OCI-LY3 (cell line): ENCODE data around the gene RUNX2.

ENCODE experiments used
- CTCF ChIP-seq: fragments of 200-600, 300-600 bp; sonication (generic); IDR thresholded peaks from 2 replicates; pipeline ENCODE4 v1.5.1; 2014; ENCODE audit warnings: antibody characterized with exemption, low read length, low read depth
- EZH2phosphoT487 ChIP-seq: fragments of 200-600 bp; shearing (Covaris generic); IDR thresholded peaks from 2 replicates; pipeline ENCODE4 v1.6.1; 2018; ENCODE audit warnings: antibody characterized with exemption, mixed run types, low read depth

- TF ChIP-seq CTCF (no peak), EZH2phosphoT487 (no peak)
Observed at GRCh38 chr6:45691426-45691825, 363.3 kb downstream of the RUNX2 start.
